GM21390 (cell line): Measurements from ENCODE around the gene SMARCD3.

Experiments used
- ATAC-seq: cut with Tn5 transposase; IDR thresholded peaks from one replicate; pipeline ENCODE4 v1.9.1; 2021; ENCODE audit not compliant: unreplicated experiment

The SMARCD3 gene

GRCh38 chr7:151249034-151249731 is 689 bp upstream of the SMARCD3 start:
- no peak for ATAC-seq

GRCh38 chr7:151247611-151248345 is 716 bp downstream of the SMARCD3 start:
- no peak for ATAC-seq

DNA sequence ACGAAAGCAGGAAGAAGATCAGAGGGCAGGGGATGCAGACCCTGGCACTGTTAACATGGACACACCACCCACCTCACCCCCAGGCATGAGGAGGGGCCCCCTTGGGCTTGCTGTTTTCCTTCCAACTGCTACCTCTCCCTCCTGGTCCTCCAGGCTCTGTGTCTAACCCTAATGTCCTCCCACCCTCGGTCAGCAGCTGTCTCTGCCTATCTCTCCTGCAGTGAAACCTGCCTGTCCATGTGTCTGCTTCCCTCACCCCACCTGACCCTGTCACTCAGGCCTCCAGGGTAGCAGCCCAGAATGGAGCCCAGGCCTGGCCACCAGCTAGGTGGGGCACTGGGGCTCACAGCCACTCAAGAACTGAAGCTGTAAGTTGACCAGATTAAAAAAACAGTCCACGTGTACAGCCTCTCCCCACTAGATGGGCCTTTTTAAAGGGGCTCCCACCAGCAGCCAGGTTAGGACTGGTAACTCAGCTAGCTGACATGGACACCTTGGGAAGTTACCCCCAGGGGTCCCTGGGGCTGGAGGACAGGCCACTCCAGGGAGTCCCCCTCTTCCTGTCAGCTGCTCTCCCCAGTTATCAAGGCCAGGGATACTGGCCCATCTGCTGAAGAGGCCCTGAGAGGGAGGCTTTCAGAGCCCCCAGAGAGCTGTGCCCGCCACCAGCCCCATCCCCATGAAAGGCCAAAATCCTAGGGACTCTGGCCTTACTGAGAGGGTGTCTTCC is 1.5 kb downstream of the SMARCD3 start:
- no peak for ATAC-seq

DNA sequence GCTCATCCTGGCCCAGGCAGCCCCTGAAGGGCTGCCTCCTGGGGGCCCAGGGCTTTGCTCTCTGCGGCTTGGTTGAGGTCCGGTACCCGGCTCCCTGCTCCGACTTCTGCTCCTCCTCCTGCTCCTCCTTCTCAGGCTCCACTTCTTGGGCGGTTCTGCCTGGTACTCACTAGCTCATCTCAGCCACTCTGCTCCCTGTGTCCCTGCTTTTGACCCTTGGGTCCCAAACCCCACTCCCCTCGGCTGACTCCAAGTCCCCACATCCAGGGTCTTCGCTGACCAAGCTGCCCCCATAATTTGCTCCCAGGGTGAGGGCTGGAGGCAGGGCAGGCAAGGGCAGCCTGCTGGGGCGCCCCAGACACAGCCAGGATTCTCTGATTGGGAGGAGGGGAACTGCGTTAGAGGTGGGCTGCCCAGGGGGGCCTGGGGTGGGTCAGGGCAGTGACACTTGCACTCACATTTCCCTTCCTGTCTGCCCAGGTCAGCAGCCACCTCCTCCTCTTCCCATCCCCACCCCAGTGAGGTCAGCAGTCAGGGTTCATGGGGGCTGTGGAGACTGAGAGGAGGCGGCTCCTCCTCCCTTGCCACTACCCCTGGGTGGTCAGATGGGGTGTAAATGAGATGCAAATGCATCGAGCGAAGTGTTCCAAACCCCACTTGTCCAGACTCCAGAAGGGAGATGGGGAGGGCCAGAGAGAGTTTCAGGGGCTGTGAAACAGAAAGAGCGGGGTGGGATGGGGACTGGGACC is 2.2 kb downstream of the SMARCD3 start:
- no peak for ATAC-seq

- ATAC-seq, result peak; percentile 47
Observed at GRCh38 chr7:151245360-151246101, 3.0 kb downstream of the SMARCD3 start.

GRCh38 chr7:151244841-151245346 is 3.6 kb downstream of the SMARCD3 start:
- ATAC-seq, result no peak

GRCh38 chr7:151244196-151244840 is 4.2 kb downstream of the SMARCD3 start:
- ATAC-seq, result no peak

- no peak for ATAC-seq
Observed at GRCh38 chr7:151243408-151244195, 4.9 kb downstream of the SMARCD3 start.

DNA sequence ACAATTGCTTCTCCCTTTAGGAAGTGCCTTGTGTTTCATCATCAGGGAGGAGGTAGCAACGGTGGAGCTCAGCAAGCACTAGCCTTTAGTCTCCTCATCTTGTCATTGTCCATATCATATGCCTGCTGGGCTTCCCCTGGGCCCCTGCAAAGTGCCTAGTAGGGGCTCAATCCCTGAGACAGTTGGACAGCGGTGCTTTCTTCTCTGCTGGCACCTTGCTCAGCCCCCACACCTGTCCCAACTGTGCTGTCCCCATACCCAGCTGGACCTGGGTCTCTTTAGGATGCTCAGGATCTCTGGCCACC is 5.5 kb downstream of the SMARCD3 start:
- ATAC-seq, result no peak

- no peak for ATAC-seq
Observed at GRCh38 chr7:151242159-151243044, 6.1 kb downstream of the SMARCD3 start.

GRCh38 chr7:151241755-151242096 is 6.8 kb downstream of the SMARCD3 start:
- no peak for ATAC-seq

DNA sequence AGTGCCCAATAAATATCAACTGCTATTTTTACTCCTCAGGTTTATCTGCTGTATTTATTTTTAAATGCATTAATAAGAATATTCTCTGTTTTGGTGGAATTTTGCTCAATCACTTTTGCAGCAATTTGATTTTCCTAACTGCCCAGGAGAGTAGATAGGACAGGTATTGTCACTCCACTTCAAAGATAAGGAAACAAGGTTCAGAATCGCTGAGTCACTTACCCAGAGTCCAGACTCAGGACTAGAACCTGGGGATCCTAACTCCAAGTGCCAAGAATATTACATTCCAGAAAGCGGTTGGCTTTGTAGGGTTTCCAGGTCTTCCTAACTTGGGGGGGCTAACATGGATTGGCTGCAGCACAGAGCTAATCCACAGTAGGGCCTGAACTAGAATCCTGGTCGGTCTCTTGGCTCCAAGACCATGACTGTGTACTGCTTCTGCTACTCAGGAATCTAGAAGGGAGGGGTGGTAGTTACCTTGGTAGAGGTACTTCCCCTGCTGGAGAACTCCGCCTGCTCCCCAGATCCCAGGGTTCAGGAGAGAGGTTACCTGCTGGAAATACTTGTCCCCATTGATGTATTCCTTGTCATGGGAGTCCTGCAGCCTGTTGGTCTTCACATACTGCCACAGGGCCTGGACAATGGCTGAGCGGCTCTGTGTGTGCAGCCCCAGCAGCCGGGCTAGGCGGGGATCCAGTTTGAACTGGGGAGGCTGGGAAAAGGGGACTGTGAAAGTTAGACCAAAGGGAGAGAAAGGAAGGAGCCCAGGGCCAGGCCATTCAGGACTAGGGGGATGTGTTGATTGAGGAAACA is 7.3 kb downstream of the SMARCD3 start:
- no peak for ATAC-seq

DNA sequence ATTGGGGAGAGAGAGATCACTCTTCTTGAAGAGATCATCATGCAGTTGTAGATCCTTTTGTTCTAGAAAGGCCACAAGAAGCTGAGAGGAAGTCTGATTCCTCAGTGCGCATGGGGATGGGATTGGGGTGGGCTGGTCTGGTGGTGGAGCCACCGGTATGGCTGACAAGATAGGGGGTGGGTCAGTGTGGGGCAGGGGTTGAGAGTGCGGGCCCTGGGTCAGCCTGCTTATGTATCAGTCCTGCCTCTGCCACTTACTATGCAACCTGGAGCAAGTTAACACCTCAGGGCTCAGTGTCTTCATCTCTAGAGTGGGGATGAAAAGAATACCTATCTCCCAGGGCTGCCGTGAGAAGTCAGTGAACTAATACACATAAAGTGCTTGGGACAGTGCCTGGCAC is 8.0 kb downstream of the SMARCD3 start:
- ATAC-seq, result no peak

- ATAC-seq, result no peak
Observed at GRCh38 chr7:151239837-151240459, 8.5 kb downstream of the SMARCD3 start.

DNA sequence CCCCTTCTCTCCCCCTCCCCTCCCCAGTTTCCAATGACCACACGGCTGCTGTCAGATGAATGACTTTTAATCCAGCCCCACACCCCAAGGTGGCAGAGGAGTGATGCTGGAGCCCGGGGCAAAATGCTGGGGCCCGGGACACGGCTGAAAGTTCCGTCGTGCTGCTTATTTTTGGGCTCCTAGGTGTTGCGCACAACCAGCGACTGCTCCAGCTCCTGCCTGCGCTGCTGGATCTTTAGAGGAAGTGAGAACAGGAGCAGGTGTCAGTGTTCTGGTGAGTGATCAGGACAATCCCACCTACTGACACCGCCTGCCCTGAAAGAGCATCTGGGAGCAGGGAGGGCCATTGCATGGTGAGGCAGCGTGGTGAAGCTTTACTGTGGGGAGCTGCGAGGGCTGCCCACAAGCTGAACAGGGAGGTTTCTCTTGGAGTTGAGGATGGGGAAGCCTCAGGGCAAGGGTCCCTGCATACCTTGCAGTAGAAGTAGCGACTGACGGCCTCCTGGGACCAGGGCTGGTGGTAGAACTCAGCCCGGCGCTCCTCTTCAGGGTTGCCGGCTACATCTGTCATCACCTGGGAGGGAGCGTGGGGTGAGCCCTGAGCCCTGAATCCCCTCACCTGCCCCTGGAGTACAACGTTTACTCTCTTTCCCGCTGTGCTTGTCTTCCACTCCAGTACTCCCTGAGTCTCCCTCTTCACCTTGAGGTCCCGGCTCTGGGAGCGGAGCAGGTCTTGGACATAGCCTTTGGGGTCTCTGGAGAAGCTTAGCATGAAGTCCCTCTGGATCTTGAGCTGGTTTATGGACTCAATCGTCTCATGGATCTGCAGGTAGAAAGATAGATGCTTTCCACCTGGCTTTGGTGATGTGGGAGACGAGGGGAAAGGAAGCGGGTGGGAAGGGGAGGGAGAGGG is 9.3 kb downstream of the SMARCD3 start:
- no peak for ATAC-seq

DNA sequence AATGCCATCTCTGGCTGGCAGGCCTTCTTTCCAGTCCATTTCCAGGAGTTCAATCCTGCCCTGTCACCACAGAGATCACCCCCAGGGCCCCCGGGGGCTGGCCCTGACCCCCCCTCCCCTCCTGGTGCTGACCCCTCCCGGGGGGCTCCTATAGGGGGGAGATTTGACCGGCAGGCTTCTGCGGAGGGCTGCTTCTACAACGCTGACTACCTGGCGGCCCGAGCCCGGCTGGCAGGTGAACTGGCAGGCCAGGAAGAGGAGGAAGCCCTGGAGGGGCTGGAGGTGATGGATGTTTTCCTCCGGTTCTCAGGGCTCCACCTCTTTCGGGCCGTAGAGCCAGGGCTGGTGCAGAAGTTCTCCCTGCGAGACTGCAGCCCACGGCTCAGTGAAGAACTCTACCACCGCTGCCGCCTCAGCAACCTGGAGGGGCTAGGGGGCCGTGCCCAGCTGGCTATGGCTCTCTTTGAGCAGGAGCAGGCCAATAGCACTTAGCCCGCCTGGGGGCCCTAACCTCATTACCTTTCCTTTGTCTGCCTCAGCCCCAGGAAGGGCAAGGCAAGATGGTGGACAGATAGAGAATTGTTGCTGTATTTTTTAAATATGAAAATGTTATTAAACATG is 10.2 kb downstream of the SMARCD3 start:
- ATAC-seq, result no peak
